HEK293 (cell line): ENCODE data around the gene ATP8B1.
"Not testable (repeated sequence)": the region's sequence is repeated elsewhere in the genome, so short reads cannot be mapped to it uniquely, and the experiment has no call there.

ENCODE experiments used
- ZBTB48 ChIP-seq: fragments of 450-650 bp; formaldehyde crosslinking; IDR thresholded peaks from 2 replicates; pipeline ENCODE4 v1.5.1; 2016; ENCODE audit warnings: missing biosample characterization, missing genetic modification characterization
- ZNF777 ChIP-seq: fragments of 450-650 bp; formaldehyde crosslinking; IDR thresholded peaks from 2 replicates; pipeline ENCODE4 v1.5.1; 2017; ENCODE audit warnings: missing biosample characterization, missing genetic modification characterization, borderline replicate concordance
- TF ChIP-seq, protein P1 (sequence below): fragments of 450-650 bp; formaldehyde crosslinking; IDR thresholded peaks from 2 replicates; pipeline ENCODE4 v1.5.1; 2016; ENCODE audit warnings: missing biosample characterization, missing genetic modification characterization
- TF ChIP-seq, protein P2 (sequence below): fragments of 450-650 bp; formaldehyde crosslinking; IDR thresholded peaks from 2 replicates; pipeline ENCODE4 v1.5.1; 2016; ENCODE audit warnings: missing biosample characterization, missing genetic modification characterization, borderline replicate concordance

DNA sequence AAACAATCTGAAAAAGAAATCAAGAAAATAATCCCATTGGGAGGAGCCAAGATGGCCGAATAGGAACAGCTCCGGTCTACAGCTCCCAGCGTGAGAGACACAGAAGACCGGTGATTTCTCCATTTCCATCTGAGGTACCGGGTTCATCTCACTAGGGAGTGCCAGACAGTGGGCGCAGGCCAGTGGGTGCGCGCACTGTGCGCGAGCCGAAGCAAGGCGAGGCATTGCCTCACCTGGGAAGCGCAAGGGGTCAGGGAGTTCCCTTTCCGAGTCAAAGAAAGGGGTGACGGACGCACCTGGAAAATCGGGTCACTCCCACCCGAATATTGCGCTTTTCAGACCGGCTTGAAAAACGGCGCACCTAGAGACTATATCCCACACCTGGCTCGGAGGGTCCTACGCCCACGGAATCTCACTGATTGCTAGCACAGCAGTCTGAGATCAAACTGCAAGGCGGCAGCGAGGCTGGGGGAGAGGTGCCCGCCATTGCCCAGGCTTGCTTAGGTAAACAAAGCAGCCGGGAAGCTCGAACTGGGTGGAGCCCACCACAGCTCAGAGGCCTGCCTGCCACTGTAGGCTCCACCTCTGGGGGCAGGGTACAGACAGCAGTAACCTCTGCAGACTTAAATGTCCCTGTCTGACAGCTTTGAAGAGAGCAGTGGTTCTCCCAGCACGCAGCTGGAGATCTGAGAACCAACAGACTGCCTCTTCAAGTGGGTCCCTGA, 83.7 kb downstream of the ATP8B1 start:
- TF ChIP-seq ZBTB48, ZNF777 (tag by site-specific recombination): not testable (repeated sequence)
- TF ChIP-seq, protein P1, sequence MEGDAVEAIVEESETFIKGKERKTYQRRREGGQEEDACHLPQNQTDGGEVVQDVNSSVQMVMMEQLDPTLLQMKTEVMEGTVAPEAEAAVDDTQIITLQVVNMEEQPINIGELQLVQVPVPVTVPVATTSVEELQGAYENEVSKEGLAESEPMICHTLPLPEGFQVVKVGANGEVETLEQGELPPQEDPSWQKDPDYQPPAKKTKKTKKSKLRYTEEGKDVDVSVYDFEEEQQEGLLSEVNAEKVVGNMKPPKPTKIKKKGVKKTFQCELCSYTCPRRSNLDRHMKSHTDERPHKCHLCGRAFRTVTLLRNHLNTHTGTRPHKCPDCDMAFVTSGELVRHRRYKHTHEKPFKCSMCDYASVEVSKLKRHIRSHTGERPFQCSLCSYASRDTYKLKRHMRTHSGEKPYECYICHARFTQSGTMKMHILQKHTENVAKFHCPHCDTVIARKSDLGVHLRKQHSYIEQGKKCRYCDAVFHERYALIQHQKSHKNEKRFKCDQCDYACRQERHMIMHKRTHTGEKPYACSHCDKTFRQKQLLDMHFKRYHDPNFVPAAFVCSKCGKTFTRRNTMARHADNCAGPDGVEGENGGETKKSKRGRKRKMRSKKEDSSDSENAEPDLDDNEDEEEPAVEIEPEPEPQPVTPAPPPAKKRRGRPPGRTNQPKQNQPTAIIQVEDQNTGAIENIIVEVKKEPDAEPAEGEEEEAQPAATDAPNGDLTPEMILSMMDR (tag by site-specific recombination), result not testable (repeated sequence)
- TF ChIP-seq, protein P2, sequence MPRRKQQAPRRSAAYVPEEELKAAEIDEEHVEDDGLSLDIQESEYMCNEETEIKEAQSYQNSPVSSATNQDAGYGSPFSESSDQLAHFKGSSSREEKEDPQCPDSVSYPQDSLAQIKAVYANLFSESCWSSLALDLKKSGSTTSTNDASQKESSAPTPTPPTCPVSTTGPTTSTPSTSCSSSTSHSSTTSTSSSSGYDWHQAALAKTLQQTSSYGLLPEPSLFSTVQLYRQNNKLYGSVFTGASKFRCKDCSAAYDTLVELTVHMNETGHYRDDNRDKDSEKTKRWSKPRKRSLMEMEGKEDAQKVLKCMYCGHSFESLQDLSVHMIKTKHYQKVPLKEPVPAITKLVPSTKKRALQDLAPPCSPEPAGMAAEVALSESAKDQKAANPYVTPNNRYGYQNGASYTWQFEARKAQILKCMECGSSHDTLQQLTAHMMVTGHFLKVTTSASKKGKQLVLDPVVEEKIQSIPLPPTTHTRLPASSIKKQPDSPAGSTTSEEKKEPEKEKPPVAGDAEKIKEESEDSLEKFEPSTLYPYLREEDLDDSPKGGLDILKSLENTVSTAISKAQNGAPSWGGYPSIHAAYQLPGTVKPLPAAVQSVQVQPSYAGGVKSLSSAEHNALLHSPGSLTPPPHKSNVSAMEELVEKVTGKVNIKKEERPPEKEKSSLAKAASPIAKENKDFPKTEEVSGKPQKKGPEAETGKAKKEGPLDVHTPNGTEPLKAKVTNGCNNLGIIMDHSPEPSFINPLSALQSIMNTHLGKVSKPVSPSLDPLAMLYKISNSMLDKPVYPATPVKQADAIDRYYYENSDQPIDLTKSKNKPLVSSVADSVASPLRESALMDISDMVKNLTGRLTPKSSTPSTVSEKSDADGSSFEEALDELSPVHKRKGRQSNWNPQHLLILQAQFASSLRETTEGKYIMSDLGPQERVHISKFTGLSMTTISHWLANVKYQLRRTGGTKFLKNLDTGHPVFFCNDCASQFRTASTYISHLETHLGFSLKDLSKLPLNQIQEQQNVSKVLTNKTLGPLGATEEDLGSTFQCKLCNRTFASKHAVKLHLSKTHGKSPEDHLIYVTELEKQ, result not testable (repeated sequence)
